Adrenal gland (tissue), 5 donors: ENCODE data around the gene CANX.

Source experiments
- POLR2A ChIP-seq, 2 donors: fragments of 450-650 bp; IDR thresholded peaks; one replicate each; pipeline ENCODE4 v1.6.1; 2017; ENCODE audit warnings: antibody characterized with exemption in 2 of 2, mild to moderate bottlenecking in 2 of 2, moderate library complexity in 1 of 2
- TF ChIP-seq, protein P1 (sequence below), 6 experiments: fragments of 450-650 bp in 4 of 6; fragments of 200-600 bp in 2 of 6; sonication (generic) in 1 of 6; IDR thresholded peaks; 1 replicate in 5 of 6; 2 replicates in 1 of 6; pipeline versions ENCODE4 v1.5.1 to v1.8.0; 2016 to 2021; ENCODE audit warnings: antibody characterized with exemption in 6 of 6, mild to moderate bottlenecking in 2 of 6, moderate library complexity in 1 of 6
- donor health status: DM: no; HTN: no; CAD: no.

DNA sequence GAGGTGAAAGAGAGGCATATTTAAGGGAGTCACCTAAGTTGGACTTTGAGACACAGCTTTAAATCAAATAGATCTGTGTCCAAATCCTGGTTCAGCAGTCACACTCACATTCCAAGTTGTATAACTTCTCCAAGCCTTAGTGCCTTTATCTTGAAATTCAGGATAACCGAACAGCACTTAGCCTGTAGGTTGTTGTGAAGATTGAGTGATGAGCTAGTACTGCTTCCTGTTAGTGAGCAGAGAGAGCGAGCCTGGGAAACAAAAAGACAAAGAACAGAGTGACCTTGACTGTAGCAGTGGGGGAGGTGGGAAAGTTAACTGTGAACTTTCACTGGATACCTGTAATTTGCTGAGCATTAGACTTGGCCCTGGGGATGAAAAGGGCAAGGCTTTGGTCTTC lies 56.3 kb downstream of the CANX start:
- TF ChIP-seq, protein P1, sequence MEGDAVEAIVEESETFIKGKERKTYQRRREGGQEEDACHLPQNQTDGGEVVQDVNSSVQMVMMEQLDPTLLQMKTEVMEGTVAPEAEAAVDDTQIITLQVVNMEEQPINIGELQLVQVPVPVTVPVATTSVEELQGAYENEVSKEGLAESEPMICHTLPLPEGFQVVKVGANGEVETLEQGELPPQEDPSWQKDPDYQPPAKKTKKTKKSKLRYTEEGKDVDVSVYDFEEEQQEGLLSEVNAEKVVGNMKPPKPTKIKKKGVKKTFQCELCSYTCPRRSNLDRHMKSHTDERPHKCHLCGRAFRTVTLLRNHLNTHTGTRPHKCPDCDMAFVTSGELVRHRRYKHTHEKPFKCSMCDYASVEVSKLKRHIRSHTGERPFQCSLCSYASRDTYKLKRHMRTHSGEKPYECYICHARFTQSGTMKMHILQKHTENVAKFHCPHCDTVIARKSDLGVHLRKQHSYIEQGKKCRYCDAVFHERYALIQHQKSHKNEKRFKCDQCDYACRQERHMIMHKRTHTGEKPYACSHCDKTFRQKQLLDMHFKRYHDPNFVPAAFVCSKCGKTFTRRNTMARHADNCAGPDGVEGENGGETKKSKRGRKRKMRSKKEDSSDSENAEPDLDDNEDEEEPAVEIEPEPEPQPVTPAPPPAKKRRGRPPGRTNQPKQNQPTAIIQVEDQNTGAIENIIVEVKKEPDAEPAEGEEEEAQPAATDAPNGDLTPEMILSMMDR (IDR thresholded peaks at IDR 0.05): no peak
- no peak for TF ChIP-seq POLR2A (IDR thresholded peaks at IDR 0.05)
